GM23248 (cell line): ENCODE results near the gene FAU.

Experiments used
- EZH2 ChIP-seq: fragments of 200-600 bp; sonication (generic); IDR thresholded peaks from 2 replicates; pipeline ENCODE4 v1.6.1; 2018; ENCODE audit warnings: antibody characterized with exemption, mild to moderate bottlenecking; ENCODE audit not compliant: insufficient read depth, poor library complexity, severe bottlenecking
- EZH2phosphoT487 ChIP-seq: fragments of 200-600 bp; sonication (generic); IDR thresholded peaks from 2 replicates; pipeline ENCODE4 v1.6.1; 2018; ENCODE audit warnings: antibody characterized with exemption, moderate library complexity, mild to moderate bottlenecking, low read depth; ENCODE audit not compliant: insufficient read depth

DNA sequence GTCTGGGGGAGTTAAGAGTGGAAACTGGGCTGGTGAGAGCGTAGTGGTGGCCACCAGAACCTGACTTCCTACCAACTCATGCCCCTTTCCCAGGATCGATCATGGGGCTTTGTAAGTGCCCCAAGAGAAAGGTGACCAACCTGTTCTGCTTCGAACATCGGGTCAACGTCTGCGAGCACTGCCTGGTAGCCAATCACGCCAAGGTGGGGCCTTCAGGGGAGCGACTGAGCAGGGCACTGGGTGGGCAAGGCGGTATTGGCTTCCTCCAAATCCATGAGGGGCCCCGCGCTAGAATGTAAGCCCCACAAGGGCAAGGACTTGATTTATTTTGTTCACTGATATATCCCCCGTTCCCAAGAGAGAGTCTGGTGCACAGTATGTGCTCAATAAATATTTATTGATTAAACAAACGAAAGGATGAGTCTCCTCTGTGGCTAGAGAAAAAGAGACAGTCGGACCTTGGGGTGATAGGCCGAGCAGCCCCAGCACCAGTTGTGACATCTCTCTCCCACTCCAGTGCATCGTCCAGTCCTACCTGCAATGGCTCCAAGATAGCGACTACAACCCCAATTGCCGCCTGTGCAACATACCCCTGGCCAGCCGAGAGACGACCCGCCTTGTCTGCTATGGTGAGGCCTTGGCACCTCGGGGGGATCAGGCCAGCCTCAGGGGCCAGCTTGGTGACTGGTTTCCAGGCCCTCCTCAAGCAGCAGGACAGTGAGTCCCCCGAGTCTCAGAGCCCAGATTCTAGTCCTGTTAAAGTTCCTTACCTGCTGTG is 37.1 kb downstream of the FAU start:
- TF ChIP-seq EZH2phosphoT487 = no peak
- no peak for TF ChIP-seq EZH2
